ENCODE results near the gene SLIT3.

DNA sequence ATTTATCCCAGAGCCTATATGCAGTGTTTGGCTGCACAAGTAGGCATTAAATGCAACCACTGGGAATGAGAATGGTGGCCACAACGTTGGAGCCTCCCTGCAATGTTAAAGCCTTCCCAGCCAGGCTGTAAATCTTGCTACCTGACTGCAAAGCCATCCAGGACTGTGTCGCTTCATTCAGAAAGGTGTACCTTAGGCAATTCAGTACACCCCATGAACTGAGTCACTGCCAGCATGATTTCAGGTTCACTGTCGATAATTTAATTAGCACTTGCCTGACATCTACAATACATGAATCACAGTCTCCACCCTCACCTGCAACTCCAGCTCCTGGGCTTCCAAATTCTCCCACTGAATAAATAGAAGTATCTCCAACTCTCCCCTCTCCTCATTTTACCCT is 108.4 kb downstream of the SLIT3 start:
- TF ChIP-seq, protein P1, sequence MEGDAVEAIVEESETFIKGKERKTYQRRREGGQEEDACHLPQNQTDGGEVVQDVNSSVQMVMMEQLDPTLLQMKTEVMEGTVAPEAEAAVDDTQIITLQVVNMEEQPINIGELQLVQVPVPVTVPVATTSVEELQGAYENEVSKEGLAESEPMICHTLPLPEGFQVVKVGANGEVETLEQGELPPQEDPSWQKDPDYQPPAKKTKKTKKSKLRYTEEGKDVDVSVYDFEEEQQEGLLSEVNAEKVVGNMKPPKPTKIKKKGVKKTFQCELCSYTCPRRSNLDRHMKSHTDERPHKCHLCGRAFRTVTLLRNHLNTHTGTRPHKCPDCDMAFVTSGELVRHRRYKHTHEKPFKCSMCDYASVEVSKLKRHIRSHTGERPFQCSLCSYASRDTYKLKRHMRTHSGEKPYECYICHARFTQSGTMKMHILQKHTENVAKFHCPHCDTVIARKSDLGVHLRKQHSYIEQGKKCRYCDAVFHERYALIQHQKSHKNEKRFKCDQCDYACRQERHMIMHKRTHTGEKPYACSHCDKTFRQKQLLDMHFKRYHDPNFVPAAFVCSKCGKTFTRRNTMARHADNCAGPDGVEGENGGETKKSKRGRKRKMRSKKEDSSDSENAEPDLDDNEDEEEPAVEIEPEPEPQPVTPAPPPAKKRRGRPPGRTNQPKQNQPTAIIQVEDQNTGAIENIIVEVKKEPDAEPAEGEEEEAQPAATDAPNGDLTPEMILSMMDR (IDR thresholded peaks at IDR 0.05), result no peak
- TF ChIP-seq TAF1 (IDR thresholded peaks at IDR 0.05; ENCODE audit: borderline replicate concordance, low read depth, low read length) (no peak), JUND (IDR thresholded peaks at IDR 0.05) (no peak), GABPA (IDR thresholded peaks at IDR 0.05; ENCODE audit: low read depth) (no peak), FOXJ3 (CRISPR knock-in tag; IDR thresholded peaks at IDR 0.05) (no peak), SIN3A (IDR thresholded peaks at IDR 0.05; ENCODE audit: borderline replicate concordance, low read depth, low read length) (no peak), CHD2 (IDR thresholded peaks at IDR 0.05; ENCODE audit: low read length, partially characterized antibody) (no peak), RXRA (IDR thresholded peaks at IDR 0.05; ENCODE audit: borderline replicate concordance, low read depth) (no peak)
- TF ChIP-seq, protein P2, sequence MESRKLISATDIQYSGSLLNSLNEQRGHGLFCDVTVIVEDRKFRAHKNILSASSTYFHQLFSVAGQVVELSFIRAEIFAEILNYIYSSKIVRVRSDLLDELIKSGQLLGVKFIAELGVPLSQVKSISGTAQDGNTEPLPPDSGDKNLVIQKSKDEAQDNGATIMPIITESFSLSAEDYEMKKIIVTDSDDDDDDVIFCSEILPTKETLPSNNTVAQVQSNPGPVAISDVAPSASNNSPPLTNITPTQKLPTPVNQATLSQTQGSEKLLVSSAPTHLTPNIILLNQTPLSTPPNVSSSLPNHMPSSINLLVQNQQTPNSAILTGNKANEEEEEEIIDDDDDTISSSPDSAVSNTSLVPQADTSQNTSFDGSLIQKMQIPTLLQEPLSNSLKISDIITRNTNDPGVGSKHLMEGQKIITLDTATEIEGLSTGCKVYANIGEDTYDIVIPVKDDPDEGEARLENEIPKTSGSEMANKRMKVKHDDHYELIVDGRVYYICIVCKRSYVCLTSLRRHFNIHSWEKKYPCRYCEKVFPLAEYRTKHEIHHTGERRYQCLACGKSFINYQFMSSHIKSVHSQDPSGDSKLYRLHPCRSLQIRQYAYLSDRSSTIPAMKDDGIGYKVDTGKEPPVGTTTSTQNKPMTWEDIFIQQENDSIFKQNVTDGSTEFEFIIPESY (IDR thresholded peaks at IDR 0.05; ENCODE audit: borderline replicate concordance, low read depth), result no peak

All from SK-N-SH (cell line).